ENCODE results near the gene EXOC4.

GRCh38 chr7:133563251-133563650 is 310.4 kb downstream of the EXOC4 start:
- TF ChIP-seq ZNF174 (tag by site-specific recombination; IDR thresholded peaks at IDR 0.05) (no peak), ZNF335 (tag by site-specific recombination; conservative IDR thresholded peaks at IDR 0.05) (no peak), YY1 (tag by site-specific recombination; IDR thresholded peaks at IDR 0.05) (no peak), CTCF (tag by site-specific recombination; IDR thresholded peaks at IDR 0.05) (no peak), REPIN1 (tag by site-specific recombination; IDR thresholded peaks at IDR 0.05; ENCODE audit: low read depth) (no peak), ZIC2 (tag by site-specific recombination; IDR thresholded peaks at IDR 0.05) (no peak), TRIM28 (IDR thresholded peaks at IDR 0.05; ENCODE audit: borderline replicate concordance, low read length) (no peak), ZNF426 (tag by site-specific recombination; IDR thresholded peaks at IDR 0.05) (no peak), ZBTB26 (tag by site-specific recombination; optimal IDR thresholded peaks at IDR 0.05) (no peak), TSHZ1 (tag by site-specific recombination; IDR thresholded peaks at IDR 0.05; ENCODE audit: borderline replicate concordance) (no peak), EGR2 (tag by site-specific recombination; IDR thresholded peaks at IDR 0.05; ENCODE audit: low read depth) (no peak), ZNF48 (tag by site-specific recombination; IDR thresholded peaks at IDR 0.05) (no peak), ZNF76 (tag by site-specific recombination; IDR thresholded peaks at IDR 0.05; ENCODE audit: borderline replicate concordance, low read depth) (no peak), PBX3 (CRISPR knock-in tag; IDR thresholded peaks at IDR 0.05) (no peak)
